H9 (cell line): ENCODE results near the gene PNMA1. TPM values are rescaled to one million over a fixed set of nuclear protein-coding genes. Genes with fewer than 3 reads are reported as not detected.

ENCODE experiments used
- DNase-seq: peaks from one replicate; pipeline ENCODE4 v3.0.0-alpha.2; 2017
- H2AFZ ChIP-seq: one replicate; pipeline ENCODE4 v1.6.1; 2013; ENCODE audit warnings: mild to moderate bottlenecking, low read length, control low read depth, moderate library complexity
- H2AK5ac ChIP-seq: 2 replicates; pipeline ENCODE4 v1.6.1; 2013; ENCODE audit warnings: low read length, control low read depth, mixed read lengths; ENCODE audit not compliant: insufficient read length
- H2BK120ac ChIP-seq: one replicate; pipeline ENCODE4 v1.6.1; 2013; ENCODE audit warnings: low read depth, mild to moderate bottlenecking, low read length, control low read depth, inconsistent platforms; ENCODE audit not compliant: poor library complexity, severe bottlenecking
- H2BK12ac ChIP-seq: 2 replicates; pipeline ENCODE4 v1.6.1; 2013; ENCODE audit warnings: low read length, control low read depth, mixed read lengths, low read depth; ENCODE audit not compliant: insufficient read length
- H2BK15ac ChIP-seq: 2 replicates; pipeline ENCODE4 v1.6.1; 2013; ENCODE audit warnings: low read depth, low read length, control low read depth
- H2BK20ac ChIP-seq: one replicate; pipeline ENCODE4 v1.6.1; 2013; ENCODE audit warnings: low read depth, mild to moderate bottlenecking, low read length, control low read depth, inconsistent platforms; ENCODE audit not compliant: poor library complexity, severe bottlenecking
- H2BK5ac ChIP-seq: 2 replicates; pipeline ENCODE4 v1.6.1; 2013; ENCODE audit warnings: low read length, control low read depth, mixed read lengths; ENCODE audit not compliant: insufficient read length
- H3K14ac ChIP-seq: 2 replicates; pipeline ENCODE4 v1.6.1; 2013; ENCODE audit warnings: low read length, control low read depth; ENCODE audit not compliant: insufficient read depth
- H3K18ac ChIP-seq: 2 replicates; pipeline ENCODE4 v1.6.1; 2013; ENCODE audit warnings: low read depth, mild to moderate bottlenecking, mixed read lengths, low read length, control low read depth; ENCODE audit not compliant: insufficient read length
- H3K23ac ChIP-seq: 2 replicates; pipeline ENCODE4 v1.6.1; 2013; ENCODE audit warnings: low read length, control low read depth, mixed read lengths, low read depth; ENCODE audit not compliant: insufficient read length
- H3K23me2 ChIP-seq: 2 replicates; pipeline ENCODE4 v1.6.1; 2013; ENCODE audit warnings: low read depth, mild to moderate bottlenecking, mixed read lengths, low read length, control low read depth; ENCODE audit not compliant: insufficient read length, poor library complexity, severe bottlenecking
- H3K27ac ChIP-seq: 2 replicates; pipeline ENCODE4 v1.5.1; 2013; ENCODE audit warnings: low read length, control low read depth, mixed read lengths, low read depth; ENCODE audit not compliant: insufficient read length
- H3K27me3 ChIP-seq: 2 replicates; pipeline ENCODE4 v1.6.1; 2013; ENCODE audit warnings: low read length, control low read depth, inconsistent platforms; ENCODE audit not compliant: insufficient read depth
- H3K4ac ChIP-seq: 2 replicates; pipeline ENCODE4 v1.6.1; 2013; ENCODE audit warnings: low read depth, mild to moderate bottlenecking, control low read depth, inconsistent platforms, low read length, moderate library complexity
- H3K4me1 ChIP-seq: 2 replicates; pipeline ENCODE4 v1.6.1; 2013; ENCODE audit warnings: low read length, control low read depth, inconsistent platforms; ENCODE audit not compliant: insufficient read depth
- H3K4me2 ChIP-seq: 2 replicates; pipeline ENCODE4 v1.6.1; 2013; ENCODE audit warnings: low read length, control low read depth, mixed read lengths; ENCODE audit not compliant: insufficient read length, insufficient read depth
- H3K56ac ChIP-seq: 2 replicates; pipeline ENCODE4 v1.6.1; 2013; ENCODE audit warnings: low read depth, mild to moderate bottlenecking, mixed read lengths, low read length, control low read depth; ENCODE audit not compliant: insufficient read length
- H3K79me1 ChIP-seq: 2 replicates; pipeline ENCODE4 v1.6.1; 2013; ENCODE audit warnings: low read depth, mild to moderate bottlenecking, moderate library complexity, low read length, control low read depth, inconsistent platforms; ENCODE audit not compliant: insufficient read depth, poor library complexity, severe bottlenecking
- H3K79me2 ChIP-seq: 2 replicates; pipeline ENCODE4 v1.6.1; 2013; ENCODE audit warnings: low read length, control low read depth, inconsistent platforms; ENCODE audit not compliant: insufficient read depth
- H3K9ac ChIP-seq: 2 replicates; pipeline ENCODE4 v1.6.1; 2013; ENCODE audit warnings: low read length, control low read depth, mixed read lengths; ENCODE audit not compliant: insufficient read length; ENCODE audit errors: extremely low read depth
- H3K9me3 ChIP-seq: one replicate; pipeline ENCODE4 v1.6.1; 2013; ENCODE audit warnings: low read depth, low read length, inconsistent platforms; ENCODE audit not compliant: control insufficient read depth
- H3T11ph ChIP-seq: one replicate; pipeline ENCODE4 v1.6.1; 2013; ENCODE audit warnings: mild to moderate bottlenecking, low read length, control low read depth, inconsistent platforms
- H4K20me1 ChIP-seq: one replicate; pipeline ENCODE4 v1.6.1; 2013; ENCODE audit not compliant: control insufficient read depth, insufficient read length, insufficient read depth
- H4K5ac ChIP-seq: 2 replicates; pipeline ENCODE4 v1.6.1; 2013; ENCODE audit warnings: low read depth, mild to moderate bottlenecking, mixed read lengths, low read length, control low read depth; ENCODE audit not compliant: insufficient read length
- H4K8ac ChIP-seq: replicated peaks from 2 replicates; pipeline ENCODE4 v1.6.1; 2013; ENCODE audit warnings: low read length, control low read depth, mixed read lengths, low read depth; ENCODE audit not compliant: insufficient read length
- H4K91ac ChIP-seq: 2 replicates; pipeline ENCODE4 v1.6.1; 2013; ENCODE audit warnings: low read depth, mild to moderate bottlenecking, moderate library complexity, mixed read lengths, low read length, control low read depth; ENCODE audit not compliant: insufficient read length
- H3K27ac Mint-ChIP-seq, 3 experiments: 2 replicates in 2 of 3; 3 replicates in 1 of 3; pipeline ENCODE4 v1.8.0; 2020 to 2021; ENCODE audit warnings: mixed read lengths in 3 of 3, mild to moderate bottlenecking in 1 of 3, moderate library complexity in 1 of 3
- H3K27me3 Mint-ChIP-seq: 2 replicates; pipeline ENCODE4 v1.8.0; 2021; ENCODE audit warnings: low read depth, mild to moderate bottlenecking, moderate library complexity, mixed read lengths
- H3K36me3 Mint-ChIP-seq, 3 experiments: 2 replicates in 2 of 3; 3 replicates in 1 of 3; pipeline ENCODE4 v1.8.0; 2020 to 2021; ENCODE audit warnings: low read depth in 3 of 3, mixed read lengths in 3 of 3; ENCODE audit not compliant: insufficient read depth in 1 of 3
- H3K4me1 Mint-ChIP-seq, 2 experiments: 2 replicates each; pipeline ENCODE4 v1.8.0; 2020; ENCODE audit warnings: mixed read lengths in 2 of 2
- H3K4me3 Mint-ChIP-seq, 2 experiments: 2 replicates in 1 of 2; 3 replicates in 1 of 2; pipeline ENCODE4 v1.8.0; 2020 to 2021; ENCODE audit warnings: mild to moderate bottlenecking in 2 of 2, mixed read lengths in 2 of 2, moderate library complexity in 1 of 2
- H3K9me3 Mint-ChIP-seq, 2 experiments: 2 replicates in 1 of 2; 3 replicates in 1 of 2; pipeline ENCODE4 v1.8.0; 2020; ENCODE audit warnings: mild to moderate bottlenecking in 2 of 2, mixed read lengths in 2 of 2, moderate library complexity in 1 of 2
- WGBS: extraction: QIAGEN DNeasy Blood & Tissue Kit; methylation state at CpG from one replicate; pipeline ENCODE4 v1.1.7; 2013; ENCODE audit warnings: missing lambda C conversion rate, low lambda C conversion rate, mixed read lengths; ENCODE audit not compliant: insufficient read length; ENCODE audit errors: extremely low coverage; 5-methylcytosine and 5-hydroxymethylcytosine counted together
- total RNA-seq: library from RNA; stranded (reverse); gene quantifications from 2 replicates; pipeline ENCODE4 v1.2.1, GENCODE V29; 2021
- TF ChIP-seq, protein P1 (sequence below): fragments of 200-600 bp; sonication (generic); conservative IDR thresholded peaks from 3 replicates; pipeline ENCODE4 v1.8.0; 2021; ENCODE audit warnings: antibody characterized with exemption, mild to moderate bottlenecking

Gene PNMA1
- total RNA-seq, 1 experiment from 2014 or later, result 56.1 TPM

DNA sequence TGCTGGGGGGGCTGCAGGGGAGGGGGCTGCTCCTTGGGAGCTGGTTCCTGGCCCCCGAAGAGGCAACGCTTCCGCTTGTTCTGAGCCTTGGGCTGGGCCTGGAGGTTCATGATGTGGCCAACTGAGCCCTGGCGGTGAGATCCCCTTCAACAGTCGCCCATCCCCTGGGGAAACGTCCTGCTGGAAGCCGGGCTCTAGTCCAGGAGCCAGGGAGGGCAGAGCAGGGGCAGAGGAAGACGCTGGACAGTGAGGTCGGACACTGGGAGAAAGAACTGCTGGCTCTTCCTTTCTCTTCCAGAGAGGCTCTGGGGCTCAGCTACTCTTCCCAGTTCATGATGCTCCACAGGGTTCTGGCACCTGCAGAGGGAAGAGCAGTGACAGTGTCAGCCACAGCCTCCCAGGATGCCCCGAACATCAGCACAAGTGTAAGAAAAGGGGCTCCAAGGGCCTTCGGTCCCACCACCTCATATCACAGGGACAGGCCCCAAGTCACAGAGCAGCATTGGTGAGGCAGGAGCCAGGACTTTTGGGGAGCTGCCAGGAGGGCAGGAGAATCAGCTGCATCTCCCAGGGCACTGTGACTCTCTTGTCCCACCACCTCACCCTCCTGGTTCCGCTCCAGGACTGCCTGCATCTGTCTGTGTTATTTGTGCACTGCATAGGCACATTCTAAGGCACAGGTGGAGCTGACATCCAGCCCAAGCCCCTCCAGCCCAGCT is 25.9 kb upstream of the PNMA1 start:
- H3K56ac ChIP-seq, result no peak overlapping the region
- H3K4me1 ChIP-seq, result no peaks in the 10 kb centered on the region; the same call in 1 of the 2 replicates
- H2AK5ac ChIP-seq, result no peak overlapping the region
- peak; percentile 16 for DNase-seq
- no peak overlapping the region for H3K4me2 ChIP-seq
- no peak overlapping the region for H2BK20ac ChIP-seq
- no peaks in the 10 kb centered on the region for H3K9me3 Mint-ChIP-seq
- no peak overlapping the region; the same call in 1 of the 2 replicates for H3K14ac ChIP-seq
- no peak overlapping the region for H3K4me3 Mint-ChIP-seq
- H2AFZ ChIP-seq, result no peak overlapping the region
- no peak overlapping the region for H4K5ac ChIP-seq
- H2BK12ac ChIP-seq, result no peak overlapping the region
- H2BK120ac ChIP-seq, result no peak overlapping the region
- no peak overlapping the region for H3K4ac ChIP-seq
- no peaks in the 10 kb centered on the region; the same call in 1 of the 2 replicates for H3K27me3 Mint-ChIP-seq
- H3K9me3 ChIP-seq, result no peaks in the 10 kb centered on the region
- H2BK15ac ChIP-seq, result no peak overlapping the region; the same call in 1 of the 2 replicates
- no peak overlapping the region for H3T11ph ChIP-seq
- H4K8ac ChIP-seq, result no peak overlapping the region
- H3K27ac ChIP-seq, result no peak overlapping the region
- no peak overlapping the region for H4K91ac ChIP-seq
- TF ChIP-seq, protein P1, sequence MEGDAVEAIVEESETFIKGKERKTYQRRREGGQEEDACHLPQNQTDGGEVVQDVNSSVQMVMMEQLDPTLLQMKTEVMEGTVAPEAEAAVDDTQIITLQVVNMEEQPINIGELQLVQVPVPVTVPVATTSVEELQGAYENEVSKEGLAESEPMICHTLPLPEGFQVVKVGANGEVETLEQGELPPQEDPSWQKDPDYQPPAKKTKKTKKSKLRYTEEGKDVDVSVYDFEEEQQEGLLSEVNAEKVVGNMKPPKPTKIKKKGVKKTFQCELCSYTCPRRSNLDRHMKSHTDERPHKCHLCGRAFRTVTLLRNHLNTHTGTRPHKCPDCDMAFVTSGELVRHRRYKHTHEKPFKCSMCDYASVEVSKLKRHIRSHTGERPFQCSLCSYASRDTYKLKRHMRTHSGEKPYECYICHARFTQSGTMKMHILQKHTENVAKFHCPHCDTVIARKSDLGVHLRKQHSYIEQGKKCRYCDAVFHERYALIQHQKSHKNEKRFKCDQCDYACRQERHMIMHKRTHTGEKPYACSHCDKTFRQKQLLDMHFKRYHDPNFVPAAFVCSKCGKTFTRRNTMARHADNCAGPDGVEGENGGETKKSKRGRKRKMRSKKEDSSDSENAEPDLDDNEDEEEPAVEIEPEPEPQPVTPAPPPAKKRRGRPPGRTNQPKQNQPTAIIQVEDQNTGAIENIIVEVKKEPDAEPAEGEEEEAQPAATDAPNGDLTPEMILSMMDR, result no peak
- no peak overlapping the region for H3K18ac ChIP-seq
- WGBS, result no CpG with 5 or more reads among the region's 12 CpGs
- no peaks in the 10 kb centered on the region for H4K20me1 ChIP-seq
- H2BK5ac ChIP-seq, result no peak overlapping the region
- peak overlapping the region in 2 of 3 experiments; percentile 59 to 75; a peak in 2 of 7 replicates for H3K27ac Mint-ChIP-seq
- no peak overlapping the region for H3K9ac ChIP-seq
- no peaks in the 10 kb centered on the region for H3K27me3 ChIP-seq
- H3K23me2 ChIP-seq, result no peaks in the 10 kb centered on the region
- H3K4me1 Mint-ChIP-seq, result peaks cover 35 to 44% of the 10 kb centered on the region in 2 experiments
- peaks cover 2 to 13% (median 8%) of the 10 kb centered on the region in 3 experiments; a peak in 4 of 7 replicates for H3K36me3 Mint-ChIP-seq
- no peaks in the 10 kb centered on the region; the same call in 1 of the 2 replicates for H3K79me2 ChIP-seq
- no peaks in the 10 kb centered on the region for H3K79me1 ChIP-seq
- H3K23ac ChIP-seq, result no peak overlapping the region
